ENCODE measurements around the gene FAF1.

DNA sequence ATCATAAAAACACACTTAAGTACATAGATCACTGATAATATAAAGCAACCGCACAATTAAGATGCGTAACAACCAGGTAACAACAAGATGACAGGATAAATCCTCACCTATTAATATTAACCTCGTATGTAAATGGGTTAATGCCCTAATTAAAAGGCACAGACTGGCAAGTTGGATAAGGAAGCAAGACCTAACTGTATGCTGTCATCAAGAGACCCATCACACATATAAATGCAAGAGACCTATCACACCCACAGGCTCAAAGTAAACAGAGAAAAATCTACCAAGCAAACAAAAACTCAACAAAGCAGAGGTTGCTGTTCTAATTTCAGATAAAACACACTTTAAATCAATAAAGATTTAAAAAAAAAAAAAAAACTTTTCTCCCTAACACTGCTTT is 151.8 kb downstream of the FAF1 start:
- TF ChIP-seq, protein P1, sequence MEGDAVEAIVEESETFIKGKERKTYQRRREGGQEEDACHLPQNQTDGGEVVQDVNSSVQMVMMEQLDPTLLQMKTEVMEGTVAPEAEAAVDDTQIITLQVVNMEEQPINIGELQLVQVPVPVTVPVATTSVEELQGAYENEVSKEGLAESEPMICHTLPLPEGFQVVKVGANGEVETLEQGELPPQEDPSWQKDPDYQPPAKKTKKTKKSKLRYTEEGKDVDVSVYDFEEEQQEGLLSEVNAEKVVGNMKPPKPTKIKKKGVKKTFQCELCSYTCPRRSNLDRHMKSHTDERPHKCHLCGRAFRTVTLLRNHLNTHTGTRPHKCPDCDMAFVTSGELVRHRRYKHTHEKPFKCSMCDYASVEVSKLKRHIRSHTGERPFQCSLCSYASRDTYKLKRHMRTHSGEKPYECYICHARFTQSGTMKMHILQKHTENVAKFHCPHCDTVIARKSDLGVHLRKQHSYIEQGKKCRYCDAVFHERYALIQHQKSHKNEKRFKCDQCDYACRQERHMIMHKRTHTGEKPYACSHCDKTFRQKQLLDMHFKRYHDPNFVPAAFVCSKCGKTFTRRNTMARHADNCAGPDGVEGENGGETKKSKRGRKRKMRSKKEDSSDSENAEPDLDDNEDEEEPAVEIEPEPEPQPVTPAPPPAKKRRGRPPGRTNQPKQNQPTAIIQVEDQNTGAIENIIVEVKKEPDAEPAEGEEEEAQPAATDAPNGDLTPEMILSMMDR (IDR thresholded peaks at IDR 0.05): no peak
- no peak for TF ChIP-seq POLR2A (IDR thresholded peaks at IDR 0.05)
